Psoas muscle (tissue), 8 donors: ENCODE data around the gene SRGN. TPM values are rescaled to one million over a fixed set of nuclear protein-coding genes. Genes with fewer than 3 reads are reported as not detected.

Experiments used
- ATAC-seq, 4 donors: fragments of 200-7000 bp; cut with Tn5 transposase; one replicate each; pipeline ENCODE4 v1.9.1; 2020; ENCODE audit warnings: moderate library complexity in 3 of 4, mild to moderate bottlenecking in 2 of 4
- DNase-seq, 2 donors: peaks; one replicate each; pipeline ENCODE4 v3.0.0-alpha.2; 2020
- H3K27ac ChIP-seq: fragments of 200-600 bp; one replicate; pipeline ENCODE4 v1.8.0; 2022
- H3K27me3 ChIP-seq, 3 donors: fragments of 200-600 bp in 1 of 3; one replicate each; pipeline versions ENCODE4 v1.6.1 to v1.8.0; 2013 to 2022; ENCODE audit warnings: low read length in 2 of 3, mild to moderate bottlenecking in 2 of 3, moderate library complexity in 1 of 3; ENCODE audit not compliant: insufficient read depth in 3 of 3
- H3K36me3 ChIP-seq, 2 donors: fragments of 200-600 bp in 1 of 2; one replicate each; pipeline versions ENCODE4 v1.6.1 to v1.8.0; 2013 to 2022; ENCODE audit warnings: low read depth in 1 of 2, mild to moderate bottlenecking in 1 of 2, moderate library complexity in 1 of 2; ENCODE audit not compliant: insufficient read depth in 1 of 2
- H3K4me1 ChIP-seq: fragments of 200-600 bp; one replicate; pipeline ENCODE4 v1.8.0; 2022
- H3K4me3 ChIP-seq: fragments of 200-600 bp; one replicate; pipeline ENCODE4 v1.8.0; 2022; ENCODE audit warnings: mild to moderate bottlenecking
- H3K9me3 ChIP-seq: fragments of 200-600 bp; one replicate; pipeline ENCODE4 v1.8.0; 2022
- CTCF ChIP-seq: fragments of 200-600 bp; IDR thresholded peaks from one replicate; pipeline ENCODE4 v1.8.0; 2022; ENCODE audit warnings: antibody characterized with exemption
- WGBS, 3 donors: extraction: QIAGEN DNeasy Blood & Tissue Kit; methylation state at CpG; one replicate each; pipeline versions ENCODE4 v1.1.6 to v1.1.7; 2013; 5-methylcytosine and 5-hydroxymethylcytosine counted together
- intact Hi-C, 2 donors: fragments of 100-400 bp; cut with DNase I; formaldehyde crosslinking; loops; one replicate each; pipeline versions ENCODE4 v1.11.0 to v1.14.2; 2022
- polyA plus RNA-seq, 3 donors: library from polyadenylated mRNA; stranded (reverse); fragments of 200-250 nt; gene quantifications; one replicate each; pipeline ENCODE4 v1.2.3, GENCODE V29; 2013
- total RNA-seq, 4 donors: library from RNA; stranded (reverse); fragmentation: NEBNext Ultra II Directional in 2 of 4; extraction: Animal tissue kit (Norgen Biotek cat#: 25700) in 2 of 4; gene quantifications; one replicate each; pipeline versions ENCODE4 v1.2.1 to v1.2.4, GENCODE V29; 2021 to 2023
- donor health status: healthy with polysubstance abuse.
- donor health status: DM: no; HTN: no; CAD: no; lungs with moderate emphysema.
- donor health status: Bipolar disorder and iron deficiency.
- donor health status: healthy.
- donor health status: DM: yes; HTN: yes; CAD: no.
- donor health status: DM: no; HTN: no; CAD: no.
- donor health status: DM: no; HTN: no; CAD: no.
- donor health status: DM: yes; HTN: yes; CAD: no.

SRGN gene
- total and polyA plus RNA-seq, 7 donors = 27.8 to 54.0 (median 32.9) TPM

DNA sequence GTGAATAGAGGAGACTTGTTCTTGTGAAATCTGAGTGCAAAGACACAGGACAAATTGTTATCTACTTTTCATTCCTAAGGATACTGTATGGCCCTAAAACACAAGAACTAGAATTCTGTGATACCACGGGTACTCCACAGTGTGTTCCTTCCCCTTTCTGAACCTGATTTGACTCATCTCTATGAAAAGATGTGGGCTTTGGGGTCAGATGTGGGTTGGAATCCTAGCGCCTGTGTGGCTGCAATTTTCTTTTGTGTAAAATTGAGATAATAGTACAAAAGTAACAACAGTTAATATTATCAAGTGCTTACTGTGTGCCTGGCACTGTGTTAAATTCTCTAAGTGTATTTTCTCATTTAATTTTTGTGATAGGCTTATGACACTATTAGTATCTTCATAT, 8.1 kb downstream of the SRGN start:
- 73 to 84% (median 73%) methylated on average over 2 of the region's 2 CpGs for WGBS, 3 donors
- ATAC-seq = no peak
- DNase-seq = no peak
- H3K36me3 ChIP-seq = no peaks in the 10 kb centered on the region
- H3K4me1 ChIP-seq = peaks cover 5% of the 10 kb centered on the region
- H3K9me3 ChIP-seq = no peaks in the 10 kb centered on the region
- TF ChIP-seq CTCF = no peak
- intact Hi-C loops = no loop called here
- H3K4me3 ChIP-seq = no peak overlapping the region
- no peak overlapping the region for H3K27ac ChIP-seq
- H3K27me3 ChIP-seq = no peaks in the 10 kb centered on the region

DNA sequence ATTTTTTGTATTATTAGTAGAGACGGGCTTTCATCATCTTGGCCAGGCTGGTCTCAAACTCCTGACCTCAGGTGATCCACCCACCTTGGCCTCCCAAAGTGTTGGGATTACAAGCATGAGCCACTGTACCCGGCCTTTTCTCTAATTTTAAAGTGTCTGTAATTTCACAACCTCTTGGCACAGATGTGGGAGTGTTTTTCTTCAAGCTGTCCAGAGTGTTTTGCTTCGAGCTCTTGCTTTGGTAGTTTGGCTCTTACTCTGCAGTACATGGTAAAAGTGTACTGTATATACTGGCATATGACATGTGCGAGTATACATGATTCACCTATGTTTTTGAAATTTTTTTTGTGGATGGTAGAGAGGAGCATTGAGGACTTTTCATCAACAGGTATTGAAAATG, 9.8 kb downstream of the SRGN start:
- DNase-seq (no peak), ATAC-seq (no peak)
- Histone ChIP-seq H3K27ac (no peak overlapping the region), H3K27me3 (no peaks in the 10 kb centered on the region), H3K36me3 (no peaks in the 10 kb centered on the region), H3K9me3 (no peaks in the 10 kb centered on the region), H3K4me1 (peaks cover 4% of the 10 kb centered on the region), H3K4me3 (no peak overlapping the region)
- TF ChIP-seq CTCF = no peak
- intact Hi-C loops = no loop called here
- WGBS, 3 donors = 69 to 79% (median 75%) methylated on average over 4 of the region's 4 CpGs

- H3K27me3 ChIP-seq = no peaks in the 10 kb centered on the region
- no peaks in the 10 kb centered on the region for H3K9me3 ChIP-seq
- no peak overlapping the region for H3K4me3 ChIP-seq
- no peak for TF ChIP-seq CTCF
- ATAC-seq (no peak), DNase-seq (no peak)
- WGBS, 3 donors = 48 to 52% (median 48%) methylated on average over 7 of the region's 7 CpGs
- H3K36me3 ChIP-seq = no peaks in the 10 kb centered on the region
- intact Hi-C loops = no loop called here
- no peaks in the 10 kb centered on the region for H3K4me1 ChIP-seq
- no peak overlapping the region for H3K27ac ChIP-seq
Observed at GRCh38 chr10:69100136-69100872, 12.4 kb downstream of the SRGN start.

- Histone ChIP-seq H3K27ac (no peak overlapping the region), H3K4me1 (no peaks in the 10 kb centered on the region), H3K36me3 (no peaks in the 10 kb centered on the region), H3K4me3 (no peak overlapping the region), H3K9me3 (no peaks in the 10 kb centered on the region), H3K27me3 (no peaks in the 10 kb centered on the region)
- ATAC-seq = no peak
- TF ChIP-seq CTCF = no peak
- intact Hi-C loops = no loop called here
- 78 to 88% (median 80%) methylated on average over 6 of the region's 6 CpGs for WGBS, 3 donors
- DNase-seq = no peak
Observed at GRCh38 chr10:69101451-69102095, 13.7 kb downstream of the SRGN start.
